Hepatocyte (in vitro differentiated cells): ENCODE data around the gene SLF2.

Experiments
- EZH2 ChIP-seq: fragments of 200-600 bp; sonication (generic); IDR thresholded peaks from 2 replicates; pipeline ENCODE4 v1.6.1; 2016; ENCODE audit warnings: antibody characterized with exemption, mild to moderate bottlenecking, borderline replicate concordance
- EZH2phosphoT487 ChIP-seq: fragments of 200-600 bp; sonication (generic); IDR thresholded peaks from one replicate; pipeline ENCODE4 v1.6.1; 2018; ENCODE audit warnings: antibody characterized with exemption, mild to moderate bottlenecking, low read depth, moderate library complexity; ENCODE audit not compliant: unreplicated experiment, severe bottlenecking
- TF ChIP-seq, protein P1 (sequence below): fragments of 200-600 bp; sonication (generic); IDR thresholded peaks from 2 replicates; pipeline ENCODE4 v1.5.1; 2016; ENCODE audit warnings: antibody characterized with exemption, mild to moderate bottlenecking; ENCODE audit not compliant: poor library complexity

DNA sequence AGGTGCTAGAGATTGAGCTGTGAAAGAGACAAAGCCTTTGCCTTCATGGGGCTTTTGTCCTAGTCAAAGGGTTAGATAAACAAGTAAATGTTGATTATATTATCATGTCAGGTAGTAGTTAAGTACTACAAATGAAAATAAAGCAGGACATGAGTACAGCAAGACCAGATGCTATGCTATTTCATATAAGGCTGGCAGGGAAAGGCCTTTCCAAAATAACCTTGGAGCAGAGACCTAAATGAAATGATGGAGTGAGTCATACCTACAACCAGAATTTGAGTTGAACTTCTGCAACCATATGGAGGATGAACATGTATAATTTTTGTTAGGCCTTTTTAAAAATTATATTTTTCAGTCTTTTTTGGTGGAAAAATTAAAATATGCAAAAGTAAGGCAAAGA lies 33.0 kb downstream of the SLF2 start:
- TF ChIP-seq, protein P1, sequence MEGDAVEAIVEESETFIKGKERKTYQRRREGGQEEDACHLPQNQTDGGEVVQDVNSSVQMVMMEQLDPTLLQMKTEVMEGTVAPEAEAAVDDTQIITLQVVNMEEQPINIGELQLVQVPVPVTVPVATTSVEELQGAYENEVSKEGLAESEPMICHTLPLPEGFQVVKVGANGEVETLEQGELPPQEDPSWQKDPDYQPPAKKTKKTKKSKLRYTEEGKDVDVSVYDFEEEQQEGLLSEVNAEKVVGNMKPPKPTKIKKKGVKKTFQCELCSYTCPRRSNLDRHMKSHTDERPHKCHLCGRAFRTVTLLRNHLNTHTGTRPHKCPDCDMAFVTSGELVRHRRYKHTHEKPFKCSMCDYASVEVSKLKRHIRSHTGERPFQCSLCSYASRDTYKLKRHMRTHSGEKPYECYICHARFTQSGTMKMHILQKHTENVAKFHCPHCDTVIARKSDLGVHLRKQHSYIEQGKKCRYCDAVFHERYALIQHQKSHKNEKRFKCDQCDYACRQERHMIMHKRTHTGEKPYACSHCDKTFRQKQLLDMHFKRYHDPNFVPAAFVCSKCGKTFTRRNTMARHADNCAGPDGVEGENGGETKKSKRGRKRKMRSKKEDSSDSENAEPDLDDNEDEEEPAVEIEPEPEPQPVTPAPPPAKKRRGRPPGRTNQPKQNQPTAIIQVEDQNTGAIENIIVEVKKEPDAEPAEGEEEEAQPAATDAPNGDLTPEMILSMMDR, result no peak
- TF ChIP-seq EZH2 (no peak), EZH2phosphoT487 (no peak)
